VCaP (cell line): ENCODE data around the gene TMEM170B.

ENCODE experiments used
- H3K27ac ChIP-seq: fragments of 450-650 bp; 2 replicates; pipeline ENCODE4 v1.5.1; 2017
- TF ChIP-seq, protein P1 (sequence below): fragments of 450-650 bp; conservative IDR thresholded peaks from 2 replicates; pipeline ENCODE4 v1.5.1; 2017; ENCODE audit warnings: mild to moderate bottlenecking, moderate library complexity

Gene TMEM170B

DNA sequence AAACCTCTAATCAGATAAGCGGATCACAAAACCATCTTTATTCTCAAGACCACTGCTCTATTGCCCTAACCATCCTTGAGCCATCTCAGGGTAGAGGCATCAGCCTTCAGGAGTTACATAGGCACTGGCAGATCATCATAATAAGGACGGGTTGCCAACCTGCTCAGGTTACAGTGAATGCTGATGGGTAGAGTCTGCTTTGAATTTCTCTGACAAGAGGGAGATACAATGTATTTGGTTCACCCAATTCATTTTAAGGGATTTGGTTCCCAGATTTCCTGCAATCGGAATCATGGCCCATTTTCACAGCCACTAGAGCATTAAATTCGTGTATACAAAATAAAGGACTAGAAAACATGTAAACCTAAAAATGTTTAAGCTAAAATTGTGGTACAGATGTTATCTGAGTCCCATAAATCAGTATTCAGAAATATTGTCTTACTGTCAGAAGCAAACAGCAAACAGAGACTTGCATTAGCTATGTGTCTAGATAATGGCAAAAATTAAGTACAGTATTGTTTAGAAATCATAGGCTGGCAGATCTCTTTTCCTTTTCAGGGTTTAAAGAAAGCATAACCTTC lies 41.9 kb upstream of the TMEM170B start:
- TF ChIP-seq, protein P1, sequence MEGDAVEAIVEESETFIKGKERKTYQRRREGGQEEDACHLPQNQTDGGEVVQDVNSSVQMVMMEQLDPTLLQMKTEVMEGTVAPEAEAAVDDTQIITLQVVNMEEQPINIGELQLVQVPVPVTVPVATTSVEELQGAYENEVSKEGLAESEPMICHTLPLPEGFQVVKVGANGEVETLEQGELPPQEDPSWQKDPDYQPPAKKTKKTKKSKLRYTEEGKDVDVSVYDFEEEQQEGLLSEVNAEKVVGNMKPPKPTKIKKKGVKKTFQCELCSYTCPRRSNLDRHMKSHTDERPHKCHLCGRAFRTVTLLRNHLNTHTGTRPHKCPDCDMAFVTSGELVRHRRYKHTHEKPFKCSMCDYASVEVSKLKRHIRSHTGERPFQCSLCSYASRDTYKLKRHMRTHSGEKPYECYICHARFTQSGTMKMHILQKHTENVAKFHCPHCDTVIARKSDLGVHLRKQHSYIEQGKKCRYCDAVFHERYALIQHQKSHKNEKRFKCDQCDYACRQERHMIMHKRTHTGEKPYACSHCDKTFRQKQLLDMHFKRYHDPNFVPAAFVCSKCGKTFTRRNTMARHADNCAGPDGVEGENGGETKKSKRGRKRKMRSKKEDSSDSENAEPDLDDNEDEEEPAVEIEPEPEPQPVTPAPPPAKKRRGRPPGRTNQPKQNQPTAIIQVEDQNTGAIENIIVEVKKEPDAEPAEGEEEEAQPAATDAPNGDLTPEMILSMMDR: no peak
- peak overlapping the region; percentile 22; the same call in 1 of the 2 replicates for H3K27ac ChIP-seq

DNA sequence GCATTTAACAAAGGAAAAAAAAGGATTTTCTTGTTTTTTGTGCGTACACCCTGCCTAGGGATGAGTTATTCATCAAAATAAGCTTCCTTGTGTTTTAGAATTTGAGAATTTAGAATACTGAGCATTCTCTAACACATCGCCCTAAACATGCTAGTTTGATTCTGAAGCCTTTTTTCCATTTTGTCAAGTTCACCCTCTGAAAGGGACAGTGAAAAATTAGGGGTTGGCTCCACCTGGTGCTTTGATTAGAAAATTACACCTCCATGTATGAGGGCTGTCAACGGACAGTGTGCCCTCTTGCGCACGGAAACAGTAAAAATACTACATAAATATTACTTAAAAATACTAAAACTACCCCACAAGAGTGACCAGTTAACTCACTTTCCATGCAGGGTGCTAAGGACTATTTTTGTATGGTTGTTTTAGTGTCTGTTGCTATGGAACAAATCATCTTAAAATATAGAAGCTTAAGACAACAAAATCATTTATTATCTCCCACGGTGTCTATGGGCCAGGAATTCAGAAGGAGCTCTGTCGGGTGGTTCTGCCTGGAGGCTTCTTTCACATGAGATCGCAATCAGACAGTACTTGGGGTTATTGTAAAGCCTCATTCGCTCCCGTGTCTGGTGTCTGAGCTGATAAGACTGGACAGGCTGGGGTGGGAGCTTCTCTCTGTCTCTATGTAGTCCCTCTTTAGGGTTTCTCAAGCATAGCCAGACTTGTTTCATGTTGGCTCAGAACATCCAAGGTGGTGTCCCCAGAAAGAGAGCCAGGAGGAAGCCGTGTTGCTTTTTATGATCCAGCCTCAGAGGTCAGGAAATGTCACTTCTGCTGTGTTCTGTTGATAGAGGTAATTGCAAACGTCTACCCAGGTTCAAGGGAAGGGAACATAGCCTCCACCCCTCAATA lies 41.1 kb upstream of the TMEM170B start:
- TF ChIP-seq, protein P1: peak; percentile 62
- H3K27ac ChIP-seq: peak overlapping the region; percentile 22; the same call in 1 of the 2 replicates

DNA sequence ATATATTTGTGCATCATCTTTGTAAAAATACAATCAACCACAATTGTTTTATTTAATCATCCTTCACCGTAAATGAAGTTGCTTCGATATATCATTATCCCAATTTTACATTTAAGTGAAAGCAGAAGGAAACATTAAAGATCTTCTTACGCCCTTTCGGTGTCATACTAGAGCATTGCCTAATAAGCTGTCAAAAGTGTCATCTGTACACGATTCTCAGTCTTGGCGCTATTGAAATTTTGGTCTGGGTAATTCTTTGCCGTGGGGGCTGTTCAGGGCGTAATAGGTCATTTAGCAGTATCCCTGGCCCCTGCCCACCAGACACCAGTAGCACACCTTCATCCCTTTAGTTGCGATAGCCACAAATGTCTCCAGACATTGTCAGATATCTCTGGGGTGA lies 40.4 kb upstream of the TMEM170B start:
- no peak overlapping the region for H3K27ac ChIP-seq

DNA sequence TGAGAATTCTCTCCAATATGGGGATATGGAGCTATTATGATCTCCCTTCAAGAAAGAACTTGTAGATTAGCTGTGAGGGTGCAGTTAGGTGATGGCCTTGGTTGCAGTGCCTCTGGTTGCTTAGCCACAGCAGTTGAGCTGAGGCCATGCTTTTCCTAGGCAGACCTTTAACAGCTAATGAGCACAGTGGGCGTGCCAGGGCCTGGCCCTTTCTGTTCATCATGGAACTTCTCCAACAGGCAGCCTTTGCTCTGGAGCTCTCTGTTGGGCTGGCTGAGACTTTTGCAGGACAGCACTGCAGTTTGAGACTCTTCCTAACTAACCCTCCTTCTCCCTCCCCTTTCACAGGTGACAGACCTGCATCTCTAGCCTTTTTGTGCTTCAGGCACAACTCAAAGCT lies 39.7 kb upstream of the TMEM170B start:
- TF ChIP-seq, protein P1: no peak
- H3K27ac ChIP-seq: no peak overlapping the region

More for the DNA sequence above, 40.4 kb upstream of the TMEM170B start:
- TF ChIP-seq, protein P1: no peak

DNA sequence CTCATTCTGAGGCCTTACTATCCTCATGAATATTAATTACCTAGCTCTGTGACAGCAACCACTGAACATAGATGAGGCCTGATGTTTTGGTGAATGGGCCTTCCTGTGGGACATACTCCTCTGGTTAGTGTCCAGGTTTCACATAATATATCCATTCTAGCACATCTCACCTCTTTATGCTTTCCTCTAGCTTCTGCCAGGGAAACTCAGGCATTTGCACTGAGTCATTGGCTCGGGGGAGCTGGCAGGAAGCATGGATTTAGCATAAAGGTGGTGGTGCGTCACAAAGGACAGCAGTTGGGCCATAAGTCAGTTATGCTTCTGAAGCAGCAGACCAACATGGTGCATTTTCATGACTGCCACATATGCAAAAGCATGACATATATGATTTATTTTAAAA lies 37.5 kb upstream of the TMEM170B start:
- no peak overlapping the region for H3K27ac ChIP-seq
- TF ChIP-seq, protein P1: no peak

DNA sequence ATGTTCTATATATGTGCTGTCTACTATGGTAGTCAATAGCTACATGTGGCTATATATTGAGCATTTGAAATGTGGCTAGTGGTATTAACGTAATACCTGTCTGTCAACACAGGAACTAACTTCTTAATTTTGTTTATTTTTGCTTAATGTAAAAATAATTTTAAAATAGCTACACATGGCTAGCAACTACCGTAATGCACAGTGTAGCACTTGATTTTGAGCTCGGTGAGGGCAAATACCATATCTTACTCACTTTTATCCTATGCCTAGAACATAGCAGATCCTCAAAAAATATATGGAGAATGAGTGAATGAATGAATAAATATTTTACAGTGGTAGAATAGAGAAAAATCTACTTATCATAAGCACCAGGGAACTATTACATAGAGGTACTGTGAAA lies 28.1 kb upstream of the TMEM170B start:
- TF ChIP-seq, protein P1: no peak
- H3K27ac ChIP-seq: no peak overlapping the region

DNA sequence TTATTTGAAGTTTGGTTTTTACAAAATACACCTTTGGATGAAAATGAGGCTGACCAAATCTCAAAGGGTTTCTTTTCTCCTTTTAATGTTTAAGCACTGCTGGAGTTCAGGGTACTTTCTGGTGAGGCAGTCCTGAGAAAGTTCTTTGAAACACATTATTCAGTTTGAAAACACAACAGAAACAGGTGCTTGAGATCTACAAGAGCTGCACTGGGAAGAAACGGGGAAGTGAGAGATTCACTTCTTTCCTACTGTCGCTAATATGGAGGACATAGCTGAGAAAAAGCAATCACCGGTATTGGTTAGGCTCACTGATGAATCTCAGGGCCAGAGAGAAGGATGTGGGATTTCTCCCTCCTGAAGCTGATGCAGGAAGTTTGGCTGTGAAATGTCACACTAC lies 22.9 kb upstream of the TMEM170B start:
- H3K27ac ChIP-seq: no peak overlapping the region
- TF ChIP-seq, protein P1: no peak
